A673 (cell line): Measurements from ENCODE around the gene COMP. TPM values are rescaled to one million over a fixed set of nuclear protein-coding genes. Genes with fewer than 3 reads are reported as not detected.

ENCODE experiments used
- BruUV-seq: library from RNA; stranded (reverse); fragments of 400-500 nt; replicated peaks from 2 replicates; lab custom pipeline; 2021; lab: Mats Ljungman, UMichigan
- CTCF ChIA-PET: fragments of 300-600 bp; sonication (Branson Sonifier 250); formaldehyde crosslinking; loops from one replicate; lab custom pipeline; 2022; ENCODE audit warnings: antibody characterized with exemption; lab: Charles Lee
- POLR2A ChIA-PET: fragments of 300-600 bp; sonication (Branson Sonifier 250); formaldehyde crosslinking; loops from one replicate; lab custom pipeline; 2022; ENCODE audit warnings: antibody characterized with exemption; ENCODE audit not compliant: low non-redundant PET; lab: Charles Lee
- DNase-seq: peaks from one replicate; pipeline ENCODE4 v3.0.0-alpha.2; 2015; ENCODE audit warnings: low spot score
- H3K27ac ChIP-seq: fragments of 200-600 bp; sonication (generic); 2 replicates; pipeline ENCODE4 v1.5.1; 2016; ENCODE audit warnings: mixed run types, low read depth, mild to moderate bottlenecking, mixed read lengths, antibody characterized with exemption, low read length; ENCODE audit not compliant: poor library complexity, severe bottlenecking
- H3K27me3 ChIP-seq: fragments of 200-600 bp; sonication (generic); replicated peaks from 2 replicates; pipeline ENCODE4 v1.6.1; 2017; ENCODE audit warnings: mixed run types, low read depth, mild to moderate bottlenecking, mixed read lengths, antibody characterized with exemption, low read length; ENCODE audit not compliant: insufficient read depth, poor library complexity
- H3K36me3 ChIP-seq: fragments of 200-600 bp; sonication (generic); 2 replicates; pipeline ENCODE4 v1.6.1; 2016; ENCODE audit warnings: mixed run types, mild to moderate bottlenecking, mixed read lengths, antibody characterized with exemption, low read length; ENCODE audit not compliant: insufficient read depth, poor library complexity, severe bottlenecking
- H3K4me1 ChIP-seq: fragments of 200-600 bp; sonication (generic); 2 replicates; pipeline ENCODE4 v1.6.1; 2017; ENCODE audit warnings: mixed run types, mild to moderate bottlenecking, mixed read lengths, antibody characterized with exemption, low read length; ENCODE audit not compliant: insufficient read depth, poor library complexity, severe bottlenecking
- H3K4me3 ChIP-seq: fragments of 200-600 bp; sonication (generic); 2 replicates; pipeline ENCODE4 v1.5.1; 2016; ENCODE audit warnings: low read depth, mixed run types, mild to moderate bottlenecking, mixed read lengths, low read length; ENCODE audit not compliant: poor library complexity, severe bottlenecking
- H3K9me3 ChIP-seq: fragments of 200-600 bp; sonication (generic); 2 replicates; pipeline ENCODE4 v1.6.1; 2016; ENCODE audit warnings: mixed run types, low read depth, mild to moderate bottlenecking, mixed read lengths, antibody characterized with exemption, low read length; ENCODE audit not compliant: poor library complexity, severe bottlenecking
- EZH2 ChIP-seq: fragments of 200-600 bp; sonication (generic); IDR thresholded peaks from 2 replicates; pipeline ENCODE4 v1.6.1; 2017; ENCODE audit warnings: borderline replicate concordance, low read depth, mild to moderate bottlenecking, mixed read lengths, antibody characterized with exemption, low read length; ENCODE audit not compliant: poor library complexity, severe bottlenecking
- intact Hi-C: fragments of 100-400 bp; cut with micrococcal nuclease; formaldehyde crosslinking; loops from one replicate; pipeline ENCODE4 v1.10.0; 2022; ENCODE audit not compliant: unreplicated experiment
- total RNA-seq: library from RNA; stranded (reverse); gene quantifications from 2 replicates; pipeline ENCODE4 v1.2.3, GENCODE V29; 2021
- TF ChIP-seq, protein P1 (sequence below): fragments of 300-800, 200-600 bp; sonication (generic); conservative IDR thresholded peaks from 2 replicates; pipeline ENCODE4 v1.5.1; 2017; ENCODE audit warnings: low read depth, mild to moderate bottlenecking, antibody characterized with exemption, low read length, moderate library complexity, mixed read lengths

Gene COMP
- total RNA-seq, 1 experiment from 2014 or later, result not detected

DNA sequence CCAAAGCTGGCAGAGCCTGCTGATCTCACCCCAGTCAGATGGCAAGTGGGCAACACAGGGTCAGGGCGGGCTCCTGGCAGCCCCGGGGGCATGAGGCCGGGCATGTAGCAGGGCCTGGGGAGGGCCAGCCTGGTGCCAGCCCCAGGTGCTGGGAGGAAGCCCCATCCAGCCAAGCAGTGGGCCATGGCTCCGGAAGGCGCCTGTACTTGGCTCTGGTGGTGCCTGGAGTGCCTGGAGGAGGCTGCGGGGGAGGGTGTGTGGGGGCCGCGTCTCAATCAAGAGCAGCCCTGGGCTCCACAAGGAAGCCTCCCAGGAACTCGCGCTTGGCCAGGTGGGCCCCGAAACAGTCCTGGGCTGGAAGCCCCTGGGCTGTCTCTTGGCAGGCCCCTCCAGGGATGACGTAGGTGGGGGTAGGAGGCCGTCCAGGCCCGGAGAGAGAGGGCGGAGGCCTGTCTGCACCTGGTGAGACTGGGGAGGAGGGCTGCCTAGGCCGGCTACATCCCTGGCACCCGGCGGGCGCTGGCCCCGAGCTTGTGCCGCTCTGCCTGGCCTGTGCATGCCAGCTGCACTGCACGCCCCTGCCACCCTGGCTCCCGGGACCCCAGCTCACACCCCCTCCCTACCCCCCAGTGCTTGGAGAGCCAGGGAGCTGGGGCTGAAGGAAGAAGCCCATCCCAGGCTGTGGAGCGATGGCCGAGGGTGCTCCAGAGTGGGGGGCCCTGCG lies 45.9 kb downstream of the COMP start:
- ChIA-PET CTCF (no interaction called here), POLR2A (no interaction called here)
- Histone ChIP-seq H3K27me3 (no peaks in the 10 kb centered on the region), H3K36me3 (no peaks in the 10 kb centered on the region), H3K27ac (no peak overlapping the region), H3K4me3 (no peak overlapping the region), H3K4me1 (no peaks in the 10 kb centered on the region), H3K9me3 (no peaks in the 10 kb centered on the region)
- intact Hi-C loops, result no loop called here
- TF ChIP-seq, protein P1, sequence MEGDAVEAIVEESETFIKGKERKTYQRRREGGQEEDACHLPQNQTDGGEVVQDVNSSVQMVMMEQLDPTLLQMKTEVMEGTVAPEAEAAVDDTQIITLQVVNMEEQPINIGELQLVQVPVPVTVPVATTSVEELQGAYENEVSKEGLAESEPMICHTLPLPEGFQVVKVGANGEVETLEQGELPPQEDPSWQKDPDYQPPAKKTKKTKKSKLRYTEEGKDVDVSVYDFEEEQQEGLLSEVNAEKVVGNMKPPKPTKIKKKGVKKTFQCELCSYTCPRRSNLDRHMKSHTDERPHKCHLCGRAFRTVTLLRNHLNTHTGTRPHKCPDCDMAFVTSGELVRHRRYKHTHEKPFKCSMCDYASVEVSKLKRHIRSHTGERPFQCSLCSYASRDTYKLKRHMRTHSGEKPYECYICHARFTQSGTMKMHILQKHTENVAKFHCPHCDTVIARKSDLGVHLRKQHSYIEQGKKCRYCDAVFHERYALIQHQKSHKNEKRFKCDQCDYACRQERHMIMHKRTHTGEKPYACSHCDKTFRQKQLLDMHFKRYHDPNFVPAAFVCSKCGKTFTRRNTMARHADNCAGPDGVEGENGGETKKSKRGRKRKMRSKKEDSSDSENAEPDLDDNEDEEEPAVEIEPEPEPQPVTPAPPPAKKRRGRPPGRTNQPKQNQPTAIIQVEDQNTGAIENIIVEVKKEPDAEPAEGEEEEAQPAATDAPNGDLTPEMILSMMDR, result no peak
- no peak for TF ChIP-seq EZH2
- DNase-seq, result no peak
- no TSS peak for BruUV-seq

DNA sequence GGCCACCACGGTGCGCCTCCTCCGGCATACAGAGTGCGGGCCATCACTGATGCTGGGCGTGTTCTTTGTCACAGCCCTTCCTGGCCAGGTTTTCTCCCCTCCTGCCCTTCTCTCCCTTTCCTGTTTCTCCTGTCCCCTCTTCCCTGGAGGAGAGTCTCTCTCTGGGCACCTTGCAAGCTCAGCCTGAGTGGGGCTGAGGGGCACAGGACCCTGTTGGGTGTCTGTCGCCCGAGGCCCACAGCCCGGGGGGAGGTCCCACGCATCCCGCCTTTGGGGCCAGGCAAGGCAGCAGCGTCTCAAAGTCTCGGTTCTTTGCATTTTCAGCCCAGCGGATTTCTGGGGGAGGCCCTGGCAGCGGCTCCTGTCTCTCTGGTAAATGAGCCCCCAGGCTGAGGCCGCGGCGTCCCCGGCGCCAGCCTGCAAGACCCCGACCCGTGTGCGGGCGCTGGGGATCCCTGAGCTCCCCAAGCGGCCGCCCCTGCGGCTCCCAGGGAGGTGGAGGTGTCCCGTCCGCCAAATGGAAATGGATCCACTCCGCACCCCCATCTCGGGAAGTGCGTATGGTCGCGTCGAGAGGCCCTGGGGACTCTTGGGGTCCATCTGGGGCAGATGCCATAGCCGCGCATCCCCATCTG lies 47.2 kb downstream of the COMP start:
- ChIA-PET POLR2A (no interaction called here), CTCF (no interaction called here)
- H3K4me1 ChIP-seq, result no peaks in the 10 kb centered on the region
- DNase-seq, result no peak
- BruUV-seq, result no TSS peak
- no peak overlapping the region for H3K27ac ChIP-seq
- no peaks in the 10 kb centered on the region for H3K27me3 ChIP-seq
- TF ChIP-seq, protein P1, result no peak
- no peak for TF ChIP-seq EZH2
- H3K36me3 ChIP-seq, result no peaks in the 10 kb centered on the region
- no peak overlapping the region for H3K4me3 ChIP-seq
- no peaks in the 10 kb centered on the region for H3K9me3 ChIP-seq
- intact Hi-C loops, result no loop called here

DNA sequence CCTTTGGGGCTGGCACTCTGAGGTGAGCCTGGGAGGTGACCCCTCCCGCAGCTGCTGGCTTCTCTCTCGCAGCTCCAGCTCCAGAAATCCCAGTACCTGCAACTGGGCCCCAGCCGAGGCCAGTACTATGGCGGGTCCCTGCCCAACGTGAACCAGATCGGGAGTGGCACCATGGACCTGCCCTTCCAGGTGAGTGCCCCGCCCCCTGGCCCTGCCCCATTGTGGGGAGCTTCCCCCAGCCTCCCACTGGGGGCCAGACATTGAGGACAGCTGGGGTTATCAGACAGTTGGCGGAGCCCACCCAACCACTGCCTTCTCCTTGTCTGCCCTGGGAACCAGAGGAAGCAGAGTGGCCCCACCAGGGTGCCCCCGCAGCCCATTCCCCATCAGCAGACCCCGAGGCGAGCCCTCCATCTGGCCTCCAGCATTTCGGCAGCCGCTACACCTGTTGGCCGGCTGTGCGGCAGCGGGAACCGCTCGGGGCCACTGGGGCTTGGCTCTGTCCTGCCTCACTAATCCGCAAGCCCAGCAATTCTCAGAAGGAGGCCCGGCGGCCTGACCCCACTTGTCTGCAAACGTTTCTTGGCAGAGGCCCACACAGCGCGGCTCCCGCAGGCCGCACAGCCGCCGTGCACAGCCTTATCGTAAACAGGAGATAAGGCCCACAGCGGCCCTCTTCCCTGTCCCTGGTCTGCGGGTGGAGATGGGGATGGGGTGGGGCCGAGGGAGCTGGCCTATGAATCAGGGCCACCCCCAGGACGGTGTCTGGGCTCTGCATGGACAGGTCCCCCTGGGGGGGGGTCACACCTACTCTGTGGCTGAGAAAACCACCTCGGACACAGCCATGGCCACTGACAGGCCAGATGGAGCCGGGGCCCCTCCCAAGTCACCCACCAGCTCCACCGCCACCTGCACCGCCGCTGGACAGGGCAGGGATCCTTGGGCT lies 48.0 kb downstream of the COMP start:
- no peak for DNase-seq
- no peaks in the 10 kb centered on the region for H3K27me3 ChIP-seq
- intact Hi-C loops, result no loop called here
- H3K4me1 ChIP-seq, result no peaks in the 10 kb centered on the region
- no TSS peak for BruUV-seq
- no peak for TF ChIP-seq EZH2
- TF ChIP-seq, protein P1, result no peak
- no peak overlapping the region for H3K27ac ChIP-seq
- H3K36me3 ChIP-seq, result no peaks in the 10 kb centered on the region
- POLR2A ChIA-PET, result no interaction called here
- no peaks in the 10 kb centered on the region for H3K9me3 ChIP-seq
- H3K4me3 ChIP-seq, result no peak overlapping the region
- CTCF ChIA-PET, result no interaction called here
